ENCODE results near the gene TAC3. TPM values are rescaled to one million over a fixed set of nuclear protein-coding genes. Genes with fewer than 3 reads are reported as not detected.

The TAC3 gene
- total RNA-seq, 1 donor from 2014 or later, result 0.51 TPM

GRCh38 chr12:57005980-57006808 is 10.1 kb downstream of the TAC3 start, which contains the start of gene ZBTB39:
TSS of gene ZBTB39 (minus strand) at chr12:57006546. CDS start at chr12:57004917, 1,629 bp downstream.
- peak; percentile 59 for DNase-seq (ENCODE audit: low read depth, low spot score)
- TF ChIP-seq CTCF (conservative IDR thresholded peaks at IDR 0.05), result peak; percentile 64
- Mint-ChIP-seq H3K27me3 (ENCODE audit: low read depth) (no peaks in the 10 kb centered on the region), H3K4me3 (peak within 1 kb of the TSS; percentile 91), H3K36me3 (ENCODE audit: low read depth) (peaks cover 12% of the 10 kb centered on the region), H3K9me3 (no peaks in the 10 kb centered on the region), H3K27ac (ENCODE audit: unreplicated experiment) (peak within 1 kb of the TSS; percentile 81), H3K4me1 (peaks cover 38% of the 10 kb centered on the region)

GRCh38 chr12:57004651-57005050 is 11.7 kb downstream of the TAC3 start:
- Mint-ChIP-seq H3K36me3 (ENCODE audit: low read depth) (peaks cover 12% of the 10 kb centered on the region), H3K27ac (ENCODE audit: unreplicated experiment) (no peak overlapping the region), H3K27me3 (ENCODE audit: low read depth) (no peaks in the 10 kb centered on the region), H3K4me3 (peak overlapping the region; percentile 91), H3K9me3 (no peaks in the 10 kb centered on the region), H3K4me1 (peaks cover 38% of the 10 kb centered on the region)
- TF ChIP-seq CTCF (conservative IDR thresholded peaks at IDR 0.05), result no peak
- DNase-seq (ENCODE audit: low read depth, low spot score), result no peak

GRCh38 chr12:57003395-57003794 is 12.9 kb downstream of the TAC3 start:
- no peaks in the 10 kb centered on the region for H3K27me3 Mint-ChIP-seq (ENCODE audit: low read depth)
- no peaks in the 10 kb centered on the region for H3K9me3 Mint-ChIP-seq
- DNase-seq (ENCODE audit: low read depth, low spot score), result no peak
- TF ChIP-seq CTCF (conservative IDR thresholded peaks at IDR 0.05), result no peak
- no peak overlapping the region for H3K27ac Mint-ChIP-seq (ENCODE audit: unreplicated experiment)
- peaks cover 35% of the 10 kb centered on the region for H3K4me1 Mint-ChIP-seq
- H3K36me3 Mint-ChIP-seq (ENCODE audit: low read depth), result peaks cover 15% of the 10 kb centered on the region
- peak overlapping the region; percentile 91 for H3K4me3 Mint-ChIP-seq

GRCh38 chr12:57001448-57001906 is 14.9 kb downstream of the TAC3 start:
- H3K4me1 Mint-ChIP-seq, result peaks cover 23% of the 10 kb centered on the region
- no peak overlapping the region for H3K27ac Mint-ChIP-seq (ENCODE audit: unreplicated experiment)
- peaks cover 17% of the 10 kb centered on the region for H3K36me3 Mint-ChIP-seq (ENCODE audit: low read depth)
- H3K4me3 Mint-ChIP-seq, result peak overlapping the region; percentile 70
- peak; percentile 62 for DNase-seq (ENCODE audit: low read depth, low spot score)
- H3K27me3 Mint-ChIP-seq (ENCODE audit: low read depth), result no peaks in the 10 kb centered on the region
- no peaks in the 10 kb centered on the region for H3K9me3 Mint-ChIP-seq
- peak; percentile 79 for TF ChIP-seq CTCF (conservative IDR thresholded peaks at IDR 0.05)

- Mint-ChIP-seq H3K4me3 (no peak overlapping the region), H3K36me3 (ENCODE audit: low read depth) (peaks cover 22% of the 10 kb centered on the region), H3K9me3 (no peaks in the 10 kb centered on the region), H3K4me1 (peaks cover 18% of the 10 kb centered on the region), H3K27ac (ENCODE audit: unreplicated experiment) (no peak overlapping the region), H3K27me3 (ENCODE audit: low read depth) (no peaks in the 10 kb centered on the region)
- no peak for TF ChIP-seq CTCF (conservative IDR thresholded peaks at IDR 0.05)
- DNase-seq (ENCODE audit: low read depth, low spot score), result no peak
These were observed 15.9 kb downstream of the TAC3 start for GRCh38 chr12:57000393-57000792.

Measured in neural crest cell (in vitro differentiated cells).